ENCODE results near the gene DCHS2. TPM values are rescaled to one million over a fixed set of nuclear protein-coding genes. Genes with fewer than 3 reads are reported as not detected.

Gene DCHS2
- total RNA-seq, 4 donors from 2014 or later: 0.40 to 1.4 (median 0.61) TPM

DNA sequence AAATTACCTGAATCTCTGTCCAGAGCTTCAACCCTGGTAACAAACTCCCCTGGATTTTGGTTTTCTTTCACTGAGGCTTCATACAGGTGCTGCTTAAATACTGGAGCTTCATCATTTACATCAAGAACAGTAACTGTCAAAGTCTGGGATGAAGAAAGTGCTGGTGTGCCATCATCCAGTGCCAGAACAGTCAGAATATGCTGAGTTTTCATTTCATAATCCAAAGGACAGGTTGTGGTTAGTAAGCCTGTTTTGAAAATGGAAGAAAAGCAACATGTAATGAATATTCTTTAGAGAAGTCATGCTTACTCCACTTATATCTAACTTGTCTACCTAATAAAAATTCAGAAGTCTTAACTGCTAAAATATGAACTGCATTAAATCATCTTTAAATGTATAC lies 175.9 kb downstream of the DCHS2 start:
- Histone ChIP-seq H3K27ac (no peak overlapping the region), H3K4me1 (no peaks in the 10 kb centered on the region), H3K4me3 (replicated peaks in 1 of 3) (no peak overlapping the region), H3K27me3 (no peaks in the 10 kb centered on the region), H3K36me3 (no peaks in the 10 kb centered on the region), H3K9me3 (no peaks in the 10 kb centered on the region)
- intact Hi-C loops (cut with DNase I): no loop called here
- DNase-seq: no peak
- TF ChIP-seq, protein P1, sequence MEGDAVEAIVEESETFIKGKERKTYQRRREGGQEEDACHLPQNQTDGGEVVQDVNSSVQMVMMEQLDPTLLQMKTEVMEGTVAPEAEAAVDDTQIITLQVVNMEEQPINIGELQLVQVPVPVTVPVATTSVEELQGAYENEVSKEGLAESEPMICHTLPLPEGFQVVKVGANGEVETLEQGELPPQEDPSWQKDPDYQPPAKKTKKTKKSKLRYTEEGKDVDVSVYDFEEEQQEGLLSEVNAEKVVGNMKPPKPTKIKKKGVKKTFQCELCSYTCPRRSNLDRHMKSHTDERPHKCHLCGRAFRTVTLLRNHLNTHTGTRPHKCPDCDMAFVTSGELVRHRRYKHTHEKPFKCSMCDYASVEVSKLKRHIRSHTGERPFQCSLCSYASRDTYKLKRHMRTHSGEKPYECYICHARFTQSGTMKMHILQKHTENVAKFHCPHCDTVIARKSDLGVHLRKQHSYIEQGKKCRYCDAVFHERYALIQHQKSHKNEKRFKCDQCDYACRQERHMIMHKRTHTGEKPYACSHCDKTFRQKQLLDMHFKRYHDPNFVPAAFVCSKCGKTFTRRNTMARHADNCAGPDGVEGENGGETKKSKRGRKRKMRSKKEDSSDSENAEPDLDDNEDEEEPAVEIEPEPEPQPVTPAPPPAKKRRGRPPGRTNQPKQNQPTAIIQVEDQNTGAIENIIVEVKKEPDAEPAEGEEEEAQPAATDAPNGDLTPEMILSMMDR (IDR thresholded peaks at IDR 0.05): no peak
- TF ChIP-seq POLR2A (IDR thresholded peaks at IDR 0.05): no peak

DNA sequence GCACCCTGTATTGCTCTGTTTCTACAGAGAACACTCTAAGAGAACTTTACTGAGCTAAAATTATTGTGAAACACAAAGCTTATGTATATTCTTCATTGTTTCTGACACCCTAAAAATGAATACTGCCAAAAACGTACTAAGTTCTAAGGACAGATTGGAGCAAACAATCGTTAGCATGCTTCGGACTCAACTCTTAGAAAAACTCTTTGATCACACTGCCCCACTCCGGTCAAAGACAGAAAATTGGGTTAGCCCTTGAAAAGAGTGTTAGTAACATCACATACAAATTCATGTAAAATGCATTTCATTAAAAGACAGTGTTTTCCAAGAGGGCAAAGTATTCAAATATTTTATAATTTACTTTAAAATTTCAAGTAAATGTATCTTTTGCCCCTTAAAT lies 177.4 kb downstream of the DCHS2 start:
- no peak for TF ChIP-seq POLR2A (IDR thresholded peaks at IDR 0.05)
- TF ChIP-seq, protein P1 (IDR thresholded peaks at IDR 0.05): no peak
- no peaks in the 10 kb centered on the region for H3K9me3 ChIP-seq
- DNase-seq: no peak
- 37 to 39% methylated on average over 4 of the region's 4 CpGs for WGBS, 2 donors
- no peak overlapping the region for H3K4me3 ChIP-seq (replicated peaks in 1 of 3)
- intact Hi-C loops (cut with DNase I): no loop called here
- no peak overlapping the region for H3K27ac ChIP-seq
- no peaks in the 10 kb centered on the region for H3K4me1 ChIP-seq
- no peaks in the 10 kb centered on the region for H3K27me3 ChIP-seq
- H3K36me3 ChIP-seq: no peaks in the 10 kb centered on the region

DNA sequence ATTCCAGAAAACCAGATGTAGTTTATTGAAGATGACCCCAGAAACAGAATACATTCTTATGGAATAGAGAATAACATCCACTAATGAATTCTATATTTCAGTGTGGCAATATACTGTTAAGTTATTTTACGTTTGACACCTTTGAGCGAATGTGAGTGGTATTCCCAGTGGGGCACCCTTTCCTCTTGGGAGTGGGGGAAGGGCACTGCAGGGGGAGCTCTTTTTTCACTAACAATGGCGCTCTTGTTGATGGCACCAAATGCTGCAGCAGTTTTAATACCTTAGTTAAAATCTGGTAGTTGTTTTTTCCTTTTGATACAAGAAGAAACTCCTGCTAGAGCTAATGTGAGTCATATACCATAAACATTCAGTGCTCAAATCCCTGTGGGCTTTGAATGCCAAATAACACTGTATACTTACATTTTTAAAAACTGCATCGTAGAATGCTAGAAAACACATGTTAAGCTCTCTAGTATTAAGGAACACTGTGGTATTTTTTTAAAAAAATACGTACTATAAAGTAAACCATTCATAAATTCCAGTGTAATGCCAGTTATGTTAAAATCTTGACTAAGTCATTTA lies 178.5 kb downstream of the DCHS2 start:
- Histone ChIP-seq H3K27ac (no peak overlapping the region), H3K36me3 (no peaks in the 10 kb centered on the region), H3K4me1 (no peaks in the 10 kb centered on the region), H3K27me3 (no peaks in the 10 kb centered on the region), H3K9me3 (no peaks in the 10 kb centered on the region), H3K4me3 (replicated peaks in 1 of 3) (no peak overlapping the region)
- DNase-seq: no peak
- WGBS, 2 donors: 82 to 83% methylated on average over 5 of the region's 5 CpGs
- TF ChIP-seq, protein P1 (IDR thresholded peaks at IDR 0.05): no peak
- TF ChIP-seq POLR2A (IDR thresholded peaks at IDR 0.05): no peak
- intact Hi-C loops (cut with DNase I): no loop called here

DNA sequence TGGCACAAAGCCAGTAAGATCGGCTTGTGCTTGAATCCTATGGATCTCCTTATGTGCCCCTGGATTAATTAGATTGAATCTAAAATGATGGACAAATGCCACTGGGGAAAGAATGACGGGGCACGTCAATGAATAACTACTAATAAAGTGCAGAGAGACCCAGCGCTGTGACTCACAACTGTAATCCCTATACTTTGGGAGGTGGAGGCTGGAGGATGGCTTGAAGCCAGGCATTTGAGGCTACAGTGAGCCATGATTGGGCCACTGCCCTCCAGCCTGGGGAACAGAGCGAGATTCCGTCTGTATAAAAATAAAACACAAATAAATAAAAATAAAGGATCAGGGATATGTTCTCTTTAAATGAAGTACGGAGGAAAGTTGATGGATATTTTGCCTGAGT lies 179.4 kb downstream of the DCHS2 start:
- DNase-seq: no peak
- Histone ChIP-seq H3K4me1 (no peaks in the 10 kb centered on the region), H3K27me3 (no peaks in the 10 kb centered on the region), H3K4me3 (replicated peaks in 1 of 3) (no peak overlapping the region), H3K36me3 (no peaks in the 10 kb centered on the region), H3K27ac (no peak overlapping the region), H3K9me3 (no peaks in the 10 kb centered on the region)
- intact Hi-C loops (cut with DNase I): no loop called here
- WGBS, 2 donors: 80 to 81% methylated on average over 7 of the region's 7 CpGs
- TF ChIP-seq, protein P1 (IDR thresholded peaks at IDR 0.05): no peak
- no peak for TF ChIP-seq POLR2A (IDR thresholded peaks at IDR 0.05)

DNA sequence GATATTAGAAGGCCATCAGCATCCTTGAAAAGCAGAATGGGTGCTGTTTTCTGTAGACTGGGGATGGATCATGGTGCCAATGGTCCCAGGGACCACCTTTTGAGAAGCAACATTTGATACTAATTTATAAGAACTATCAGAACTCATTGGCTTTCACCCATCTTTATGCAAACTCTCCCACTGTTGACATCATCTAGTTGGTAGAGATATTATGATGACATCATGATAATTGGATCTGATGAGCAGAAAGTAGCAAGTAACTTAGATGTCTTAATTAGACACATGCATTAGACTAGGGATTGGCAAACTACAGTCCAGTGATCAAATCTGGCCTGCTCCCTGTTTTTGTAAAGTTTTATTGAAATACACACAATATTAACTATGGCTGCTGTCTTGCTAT lies 181.0 kb downstream of the DCHS2 start:
- intact Hi-C loops (cut with DNase I): no loop called here
- H3K27ac ChIP-seq: no peak overlapping the region
- no peak overlapping the region for H3K4me3 ChIP-seq (replicated peaks in 1 of 3)
- H3K27me3 ChIP-seq: no peaks in the 10 kb centered on the region
- no peaks in the 10 kb centered on the region for H3K36me3 ChIP-seq
- DNase-seq: no peak
- H3K9me3 ChIP-seq: no peaks in the 10 kb centered on the region
- H3K4me1 ChIP-seq: no peaks in the 10 kb centered on the region
- TF ChIP-seq POLR2A (IDR thresholded peaks at IDR 0.05): no peak
- TF ChIP-seq, protein P1 (IDR thresholded peaks at IDR 0.05): no peak
